Measurements from ENCODE around the gene TRPM4.

TRPM4 gene

GRCh38 chr19:49216071-49216470 is 58.5 kb downstream of the TRPM4 start:
- Histone ChIP-seq H2AFZ (ENCODE audit: low read length) (no peak overlapping the region), H3K79me2 (ENCODE audit: insufficient read depth, low read length) (no peaks in the 10 kb centered on the region), H3K9me3 (ENCODE audit: insufficient read depth, low read depth, low read length) (no peaks in the 10 kb centered on the region), H3K9me2 (replicated peaks; ENCODE audit: low read depth, low read length) (no peaks in the 10 kb centered on the region), H3K36me3 (ENCODE audit: insufficient read depth, low read length) (no peaks in the 10 kb centered on the region), H3K27me3 (ENCODE audit: insufficient read depth, low read length, poor library complexity, severe bottlenecking) (no peaks in the 10 kb centered on the region), H3K4me2 (ENCODE audit: low read depth, low read length, poor library complexity, severe bottlenecking) (no peak overlapping the region), H3K4me3 (ENCODE audit: low read length, poor library complexity, severe bottlenecking) (no peak overlapping the region), H3K9ac (ENCODE audit: low read depth, low read length, poor library complexity, severe bottlenecking) (no peak overlapping the region), H3F3A (ENCODE audit: low read depth) (no peaks in the 10 kb centered on the region), H3K4me1 (ENCODE audit: insufficient read depth, low read length, poor library complexity, severe bottlenecking) (no peaks in the 10 kb centered on the region), H4K20me1 (ENCODE audit: insufficient read depth, low read length, poor library complexity, severe bottlenecking) (no peaks in the 10 kb centered on the region)
- no peak for TF ChIP-seq EZH2phosphoT487 (IDR thresholded peaks at IDR 0.05; ENCODE audit: borderline replicate concordance)
- no peak for TF ChIP-seq CTCF (conservative IDR thresholded peaks at IDR 0.05; ENCODE audit: low read length)

GRCh38 chr19:49217382-49217781 is 59.8 kb downstream of the TRPM4 start:
- Histone ChIP-seq H4K20me1 (ENCODE audit: insufficient read depth, low read length, poor library complexity, severe bottlenecking) (no peaks in the 10 kb centered on the region), H3K4me3 (ENCODE audit: low read length, poor library complexity, severe bottlenecking) (no peak overlapping the region), H3K27me3 (ENCODE audit: insufficient read depth, low read length, poor library complexity, severe bottlenecking) (no peaks in the 10 kb centered on the region), H3K9me2 (replicated peaks; ENCODE audit: low read depth, low read length) (no peaks in the 10 kb centered on the region), H3K79me2 (ENCODE audit: insufficient read depth, low read length) (no peaks in the 10 kb centered on the region), H3F3A (ENCODE audit: low read depth) (no peaks in the 10 kb centered on the region), H3K9me3 (ENCODE audit: insufficient read depth, low read depth, low read length) (no peaks in the 10 kb centered on the region), H3K4me1 (ENCODE audit: insufficient read depth, low read length, poor library complexity, severe bottlenecking) (no peaks in the 10 kb centered on the region), H3K9ac (ENCODE audit: low read depth, low read length, poor library complexity, severe bottlenecking) (no peak overlapping the region), H3K36me3 (ENCODE audit: insufficient read depth, low read length) (no peaks in the 10 kb centered on the region), H2AFZ (ENCODE audit: low read length) (no peak overlapping the region), H3K4me2 (ENCODE audit: low read depth, low read length, poor library complexity, severe bottlenecking) (no peak overlapping the region)
- no peak for TF ChIP-seq EZH2phosphoT487 (IDR thresholded peaks at IDR 0.05; ENCODE audit: borderline replicate concordance)
- no peak for TF ChIP-seq CTCF (conservative IDR thresholded peaks at IDR 0.05; ENCODE audit: low read length)

GRCh38 chr19:49222011-49222410 is 64.4 kb downstream of the TRPM4 start:
- Histone ChIP-seq H3K36me3 (ENCODE audit: insufficient read depth, low read length) (no peaks in the 10 kb centered on the region), H3F3A (ENCODE audit: low read depth) (no peaks in the 10 kb centered on the region), H2AFZ (ENCODE audit: low read length) (no peak overlapping the region; the same call in 1 of the 2 replicates), H3K27me3 (ENCODE audit: insufficient read depth, low read length, poor library complexity, severe bottlenecking) (no peaks in the 10 kb centered on the region), H3K9ac (ENCODE audit: low read depth, low read length, poor library complexity, severe bottlenecking) (no peak overlapping the region), H3K4me2 (ENCODE audit: low read depth, low read length, poor library complexity, severe bottlenecking) (no peak overlapping the region), H3K4me3 (ENCODE audit: low read length, poor library complexity, severe bottlenecking) (no peak overlapping the region), H4K20me1 (ENCODE audit: insufficient read depth, low read length, poor library complexity, severe bottlenecking) (no peaks in the 10 kb centered on the region), H3K79me2 (ENCODE audit: insufficient read depth, low read length) (no peaks in the 10 kb centered on the region), H3K9me3 (ENCODE audit: insufficient read depth, low read depth, low read length) (no peaks in the 10 kb centered on the region), H3K9me2 (replicated peaks; ENCODE audit: low read depth, low read length) (no peaks in the 10 kb centered on the region), H3K4me1 (ENCODE audit: insufficient read depth, low read length, poor library complexity, severe bottlenecking) (no peaks in the 10 kb centered on the region)
- no peak for TF ChIP-seq CTCF (conservative IDR thresholded peaks at IDR 0.05; ENCODE audit: low read length)
- no peak for TF ChIP-seq EZH2phosphoT487 (IDR thresholded peaks at IDR 0.05; ENCODE audit: borderline replicate concordance)

Measured in Loucy (cell line).